GM12892 (cell line): ENCODE data around the gene ITGB5.

ENCODE experiments used
- POLR2A ChIP-seq: IDR thresholded peaks from 2 replicates; pipeline ENCODE4 v1.6.1; 2011; ENCODE audit warnings: low read depth, low read length, control low read depth
- POLR2AphosphoS5 ChIP-seq: IDR thresholded peaks from 2 replicates; pipeline ENCODE4 v1.6.1; 2011; ENCODE audit warnings: low read depth, low read length, control low read depth

- TF ChIP-seq POLR2A (no peak), POLR2AphosphoS5 (no peak)
Observed at GRCh38 chr3:124810970-124811369, 76.2 kb downstream of the ITGB5 start.
